Sigmoid colon (tissue), 4 donors: Measurements from ENCODE around the gene USP12.

Experiments used
- EP300 ChIP-seq, 4 donors: sonication (generic); formaldehyde crosslinking; IDR thresholded peaks; one replicate each; pipeline ENCODE4 v1.6.1; 2017; ENCODE audit warnings: antibody characterized with exemption in 4 of 4
- POLR2A ChIP-seq, 2 donors: fragments of 450-650 bp; IDR thresholded peaks; one replicate each; pipeline ENCODE4 v1.6.1; 2016; ENCODE audit warnings: antibody characterized with exemption in 2 of 2, mild to moderate bottlenecking in 2 of 2, moderate library complexity in 2 of 2
- POLR2AphosphoS5 ChIP-seq, 4 donors: sonication (generic); formaldehyde crosslinking; IDR thresholded peaks; one replicate each; pipeline ENCODE4 v1.6.1; 2017; ENCODE audit warnings: antibody characterized with exemption in 4 of 4
- TF ChIP-seq, protein P1 (sequence below), 4 experiments: fragments of 450-650 bp in 3 of 4; fragments of 200-600 bp in 1 of 4; IDR thresholded peaks; one replicate each; pipeline ENCODE4 v1.5.1; 2016 to 2019; ENCODE audit warnings: antibody characterized with exemption in 4 of 4, mild to moderate bottlenecking in 3 of 4, moderate library complexity in 2 of 4

DNA sequence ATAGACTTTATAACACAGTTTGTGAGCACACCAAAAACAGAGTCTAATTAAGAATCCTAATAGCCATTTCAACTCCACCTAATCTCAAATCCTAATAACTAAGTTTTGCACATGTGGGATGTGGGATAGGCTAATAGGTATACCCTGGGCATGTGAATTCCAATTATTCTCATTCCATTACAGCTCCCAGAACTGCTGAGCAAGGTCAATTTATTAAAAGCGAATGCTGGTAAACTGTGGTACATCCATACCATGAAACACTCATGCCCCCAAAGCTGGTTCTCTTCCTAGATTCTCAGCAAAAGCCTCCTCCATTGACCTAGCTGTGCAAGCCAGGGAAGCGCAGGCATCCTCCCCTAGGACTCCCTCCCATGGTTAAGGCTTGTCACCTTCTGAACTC, 113.8 kb downstream of the USP12 start:
- TF ChIP-seq, protein P1, sequence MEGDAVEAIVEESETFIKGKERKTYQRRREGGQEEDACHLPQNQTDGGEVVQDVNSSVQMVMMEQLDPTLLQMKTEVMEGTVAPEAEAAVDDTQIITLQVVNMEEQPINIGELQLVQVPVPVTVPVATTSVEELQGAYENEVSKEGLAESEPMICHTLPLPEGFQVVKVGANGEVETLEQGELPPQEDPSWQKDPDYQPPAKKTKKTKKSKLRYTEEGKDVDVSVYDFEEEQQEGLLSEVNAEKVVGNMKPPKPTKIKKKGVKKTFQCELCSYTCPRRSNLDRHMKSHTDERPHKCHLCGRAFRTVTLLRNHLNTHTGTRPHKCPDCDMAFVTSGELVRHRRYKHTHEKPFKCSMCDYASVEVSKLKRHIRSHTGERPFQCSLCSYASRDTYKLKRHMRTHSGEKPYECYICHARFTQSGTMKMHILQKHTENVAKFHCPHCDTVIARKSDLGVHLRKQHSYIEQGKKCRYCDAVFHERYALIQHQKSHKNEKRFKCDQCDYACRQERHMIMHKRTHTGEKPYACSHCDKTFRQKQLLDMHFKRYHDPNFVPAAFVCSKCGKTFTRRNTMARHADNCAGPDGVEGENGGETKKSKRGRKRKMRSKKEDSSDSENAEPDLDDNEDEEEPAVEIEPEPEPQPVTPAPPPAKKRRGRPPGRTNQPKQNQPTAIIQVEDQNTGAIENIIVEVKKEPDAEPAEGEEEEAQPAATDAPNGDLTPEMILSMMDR (IDR thresholded peaks at IDR 0.05): no peak
- no peak for TF ChIP-seq POLR2A (IDR thresholded peaks at IDR 0.05)
- TF ChIP-seq POLR2AphosphoS5 (IDR thresholded peaks at IDR 0.05): no peak
- TF ChIP-seq EP300 (IDR thresholded peaks at IDR 0.05): no peak
